Natural killer cell treated with Interleukin-12 subunit alpha and Interleukin-12 subunit beta and Interleukin-15 and Interleukin-18, amount 100 ng/mL, for 72 hours (primary cell): ENCODE measurements around the gene PIP5K1B. TPM values are rescaled to one million over a fixed set of nuclear protein-coding genes. Genes with fewer than 3 reads are reported as not detected.
A peak's percentile ranks its signal among the peaks of the same experiment; 100 is the strongest.

ENCODE experiments used
- ATAC-seq, 2 donors: fragments of 150-1000 bp; cut with Tn5 transposase in 1 of 2; sonication (Bioruptor Pico), chemical (Tn5 transposase) in 1 of 2; 2 replicates each; pipeline ENCODE4 v1.10.0; 2021
- DNase-seq: peaks from one replicate; pipeline ENCODE4 v3.0.0; 2022; ENCODE audit warnings: low spot score
- H3K27ac Mint-ChIP-seq, 2 donors: 1 replicate in 1 of 2; 2 replicates in 1 of 2; pipeline ENCODE4 v1.8.0; 2022; ENCODE audit warnings: mixed read lengths in 2 of 2, mild to moderate bottlenecking in 1 of 2, moderate library complexity in 1 of 2
- H3K27me3 Mint-ChIP-seq, 2 donors: 1 replicate in 1 of 2; 2 replicates in 1 of 2; pipeline ENCODE4 v1.8.0; 2022; ENCODE audit warnings: mixed read lengths in 2 of 2
- H3K36me3 Mint-ChIP-seq: one replicate; pipeline ENCODE4 v1.8.0; 2022; ENCODE audit warnings: mixed read lengths
- H3K4me1 Mint-ChIP-seq, 2 donors: 1 replicate in 1 of 2; 2 replicates in 1 of 2; pipeline ENCODE4 v1.8.0; 2022; ENCODE audit warnings: low read depth in 2 of 2, mixed read lengths in 2 of 2, mild to moderate bottlenecking in 1 of 2
- H3K4me3 Mint-ChIP-seq: one replicate; pipeline ENCODE4 v1.8.0; 2022; ENCODE audit warnings: mixed read lengths
- H3K9me3 Mint-ChIP-seq: 2 replicates; pipeline ENCODE4 v1.8.0; 2022; ENCODE audit warnings: mixed read lengths
- total RNA-seq, 2 donors: library from RNA; stranded (reverse); gene quantifications; one replicate each; pipeline ENCODE4 v1.2.3, GENCODE V29; 2022

PIP5K1B gene, protein sequence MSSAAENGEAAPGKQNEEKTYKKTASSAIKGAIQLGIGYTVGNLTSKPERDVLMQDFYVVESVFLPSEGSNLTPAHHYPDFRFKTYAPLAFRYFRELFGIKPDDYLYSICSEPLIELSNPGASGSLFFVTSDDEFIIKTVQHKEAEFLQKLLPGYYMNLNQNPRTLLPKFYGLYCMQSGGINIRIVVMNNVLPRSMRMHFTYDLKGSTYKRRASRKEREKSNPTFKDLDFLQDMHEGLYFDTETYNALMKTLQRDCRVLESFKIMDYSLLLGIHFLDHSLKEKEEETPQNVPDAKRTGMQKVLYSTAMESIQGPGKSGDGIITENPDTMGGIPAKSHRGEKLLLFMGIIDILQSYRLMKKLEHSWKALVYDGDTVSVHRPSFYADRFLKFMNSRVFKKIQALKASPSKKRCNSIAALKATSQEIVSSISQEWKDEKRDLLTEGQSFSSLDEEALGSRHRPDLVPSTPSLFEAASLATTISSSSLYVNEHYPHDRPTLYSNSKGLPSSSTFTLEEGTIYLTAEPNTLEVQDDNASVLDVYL
- under 1 TPM; 0.24 to 0.73 TPM for total RNA-seq

DNA sequence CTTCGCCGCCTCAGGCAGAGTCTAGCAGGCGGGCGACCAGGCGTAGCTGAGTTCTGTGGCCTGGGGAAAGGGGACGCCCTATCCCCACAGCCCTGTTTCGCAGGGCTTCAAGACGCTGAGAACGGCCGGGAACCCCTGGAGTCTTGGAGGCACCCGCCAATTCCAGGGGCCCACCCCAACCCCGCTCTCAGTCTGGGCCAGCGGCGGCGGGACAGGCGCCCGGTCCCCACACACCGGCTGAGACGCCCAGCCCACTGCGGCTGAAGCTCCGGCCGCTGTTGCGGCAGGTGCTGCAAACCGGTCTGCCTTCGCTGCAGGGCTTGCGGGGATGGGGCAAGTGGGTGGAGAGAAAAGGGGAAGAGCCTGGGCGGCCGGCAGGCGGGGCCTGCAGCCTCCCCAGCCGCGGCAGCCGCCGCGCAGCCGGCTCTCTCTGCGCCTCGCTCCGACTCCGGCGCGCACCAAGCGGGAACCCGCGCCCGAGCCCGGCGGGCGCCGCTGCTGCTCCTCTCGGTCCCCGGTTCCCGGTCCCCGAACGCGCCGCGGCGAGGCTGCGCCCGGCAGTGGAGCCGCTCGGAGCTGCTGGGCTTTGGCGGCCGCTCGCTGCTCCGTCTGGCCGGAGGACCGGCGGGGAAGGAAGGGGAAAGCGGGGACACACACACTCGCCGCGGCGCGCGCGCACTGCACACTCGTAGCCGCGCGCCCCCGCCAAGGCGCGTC lies at the start of gene PIP5K1B:
Gene PIP5K1B, plus strand, starts transcription at position 427 of the 717 bp plus-strand sequence. CDS start 117,375 bp downstream, outside the sequence.
- Mint-ChIP-seq H3K27ac (no peak within 1 kb of the TSS), H3K9me3 (no peaks in the 10 kb centered on the region), H3K27me3 (peaks cover 50 to 61% of the 10 kb centered on the region in 2 donors), H3K36me3 (no peaks in the 10 kb centered on the region), H3K4me1 (peaks cover 11% of the 10 kb centered on the region in 2 donors), H3K4me3 (peak within 1 kb of the TSS; percentile 74)
- no peak for DNase-seq
- ATAC-seq, result peak; percentile 87

DNA sequence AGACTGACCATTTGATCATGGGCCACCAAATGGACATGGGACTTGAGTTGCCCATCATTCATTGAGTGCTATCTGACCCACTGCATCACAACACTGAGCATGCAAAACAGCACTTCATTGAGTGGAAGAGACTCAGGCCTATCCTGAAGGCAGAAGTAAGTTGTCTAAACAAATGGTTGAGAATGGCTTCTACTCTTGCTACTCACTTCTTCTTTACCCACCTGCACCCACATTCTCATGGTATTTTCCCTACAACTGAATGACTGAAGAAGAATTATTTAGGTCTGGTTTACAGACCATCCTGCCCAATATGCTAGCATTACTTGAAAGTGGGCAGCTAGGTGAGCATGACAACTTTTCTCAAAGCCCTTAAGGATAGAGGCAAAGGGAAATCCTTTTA lies 41.0 kb upstream of the PIP5K1B start:
- H3K36me3 Mint-ChIP-seq, result no peaks in the 10 kb centered on the region
- H3K27ac Mint-ChIP-seq, result no peak overlapping the region
- no peaks in the 10 kb centered on the region for H3K9me3 Mint-ChIP-seq
- no peak overlapping the region for H3K4me3 Mint-ChIP-seq
- H3K4me1 Mint-ChIP-seq, result no peaks in the 10 kb centered on the region
- no peak for DNase-seq
- no peak for ATAC-seq
- H3K27me3 Mint-ChIP-seq, result peaks cover 9 to 17% of the 10 kb centered on the region in 2 donors

DNA sequence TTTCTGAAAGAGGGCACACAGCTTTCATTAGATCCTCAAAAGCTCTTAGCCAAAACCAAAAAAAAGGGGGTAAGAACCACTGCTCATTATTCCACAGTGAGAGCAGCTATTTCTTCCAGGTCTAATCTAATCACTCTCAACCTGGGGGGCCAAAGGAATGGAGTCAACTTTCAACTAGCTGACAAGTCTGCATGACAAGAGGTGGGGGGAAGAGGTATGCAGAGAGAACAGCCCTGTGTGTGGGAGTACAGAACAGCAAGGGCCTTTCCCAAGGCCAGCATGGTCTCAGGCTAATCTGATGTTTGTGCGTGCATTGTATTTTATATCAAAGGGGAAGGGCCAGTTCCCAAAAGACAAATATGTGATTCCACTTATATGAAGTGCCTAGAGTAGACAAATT lies 36.9 kb upstream of the PIP5K1B start:
- peaks cover 8 to 9% of the 10 kb centered on the region in 2 donors for H3K27me3 Mint-ChIP-seq
- no peaks in the 10 kb centered on the region for H3K9me3 Mint-ChIP-seq
- DNase-seq, result no peak
- no peaks in the 10 kb centered on the region for H3K4me1 Mint-ChIP-seq
- H3K27ac Mint-ChIP-seq, result no peak overlapping the region
- H3K36me3 Mint-ChIP-seq, result no peaks in the 10 kb centered on the region
- H3K4me3 Mint-ChIP-seq, result no peak overlapping the region
- no peak for ATAC-seq

DNA sequence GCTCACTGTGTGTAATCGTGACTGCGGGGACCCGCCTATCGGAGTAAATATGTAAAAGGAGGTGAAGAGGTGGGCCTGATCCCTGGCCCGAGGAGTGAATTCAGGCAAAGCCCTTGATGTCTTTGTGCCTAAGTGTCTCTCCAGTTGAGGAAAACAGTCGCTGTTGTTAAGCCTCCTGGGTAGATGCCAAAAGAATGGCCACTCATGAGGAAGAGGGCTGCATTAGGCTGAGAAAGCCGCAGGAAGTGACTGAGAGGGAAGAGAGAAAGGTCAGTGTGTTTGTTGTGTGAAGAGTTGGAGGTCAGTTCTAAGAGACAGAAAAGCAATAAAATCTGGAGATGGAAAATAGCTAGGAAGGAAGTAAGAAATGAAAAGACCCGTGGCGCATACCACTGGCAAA lies 35.8 kb upstream of the PIP5K1B start:
- ATAC-seq, result no peak
- no peak for DNase-seq
- H3K27me3 Mint-ChIP-seq, result peaks cover 13 to 14% of the 10 kb centered on the region in 2 donors
- H3K9me3 Mint-ChIP-seq, result no peaks in the 10 kb centered on the region
- no peak overlapping the region for H3K4me3 Mint-ChIP-seq
- no peaks in the 10 kb centered on the region for H3K4me1 Mint-ChIP-seq
- H3K27ac Mint-ChIP-seq, result no peak overlapping the region
- no peaks in the 10 kb centered on the region for H3K36me3 Mint-ChIP-seq

DNA sequence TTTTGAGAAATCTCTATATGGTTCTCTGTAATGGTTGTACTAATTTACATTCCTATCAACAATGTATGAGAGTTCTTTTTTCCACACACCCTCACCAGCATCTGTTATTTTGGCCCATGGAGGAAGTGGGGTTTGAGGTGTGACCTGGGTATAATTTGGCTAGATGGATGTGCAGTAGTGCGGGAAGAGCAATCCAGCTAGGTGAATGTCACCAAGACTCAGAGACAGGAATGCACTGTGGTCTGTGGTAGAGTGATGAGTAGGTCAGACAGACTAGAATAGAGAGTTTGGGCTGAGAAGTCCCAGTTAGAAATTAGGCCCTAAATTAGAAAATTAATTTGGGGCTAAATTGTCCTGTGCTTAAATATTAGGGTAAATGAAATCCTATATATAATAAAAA lies 32.8 kb upstream of the PIP5K1B start:
- Mint-ChIP-seq H3K9me3 (no peaks in the 10 kb centered on the region), H3K4me1 (no peaks in the 10 kb centered on the region), H3K27me3 (peaks cover 16 to 34% of the 10 kb centered on the region in 2 donors), H3K36me3 (no peaks in the 10 kb centered on the region), H3K4me3 (no peak overlapping the region), H3K27ac (no peak overlapping the region)
- DNase-seq (no peak), ATAC-seq (no peak)

DNA sequence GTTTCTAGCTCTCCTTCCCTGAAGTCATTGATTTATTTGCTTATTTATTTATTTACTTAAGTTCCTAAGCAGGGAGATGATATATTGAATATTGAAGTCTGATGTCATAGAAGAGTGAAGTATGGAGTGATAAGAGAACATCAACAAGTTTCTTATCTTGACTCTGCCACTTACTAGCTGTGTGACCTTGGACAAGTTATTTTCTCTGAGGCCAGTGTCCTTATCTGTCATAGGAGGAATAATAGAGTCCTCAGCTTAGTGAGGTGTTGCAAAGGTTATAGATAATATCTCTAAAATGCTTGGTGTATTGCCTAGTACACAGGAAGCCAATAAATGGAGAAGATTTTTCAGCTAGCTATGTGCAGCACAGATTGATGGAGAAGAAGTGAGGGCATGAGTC lies 32.4 kb upstream of the PIP5K1B start:
- H3K4me1 Mint-ChIP-seq, result no peaks in the 10 kb centered on the region

DNA sequence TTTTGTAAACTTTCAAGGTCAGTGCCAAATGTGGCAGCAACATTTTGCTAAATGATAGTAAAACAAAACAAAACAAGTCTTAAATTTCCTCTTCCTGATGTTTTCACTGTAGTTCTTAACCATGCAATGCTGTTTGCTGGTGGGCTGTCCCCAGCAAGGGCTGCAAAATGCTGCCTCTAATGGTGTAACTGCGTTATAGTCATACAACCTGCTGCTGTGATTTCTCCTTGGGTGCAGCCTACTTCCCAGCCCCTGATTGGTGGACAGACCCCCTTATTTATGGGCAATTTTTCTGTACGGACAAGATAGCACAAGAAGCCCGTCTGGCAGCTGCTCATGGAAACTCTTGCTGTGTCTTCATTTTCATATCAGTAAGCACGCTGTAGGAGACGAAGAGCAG lies 26.6 kb upstream of the PIP5K1B start:
- no peaks in the 10 kb centered on the region for H3K4me1 Mint-ChIP-seq
- no peaks in the 10 kb centered on the region for H3K9me3 Mint-ChIP-seq
- DNase-seq (no peak), ATAC-seq (no peak)
- H3K27ac Mint-ChIP-seq, result no peak overlapping the region
- no peak overlapping the region for H3K4me3 Mint-ChIP-seq
- H3K27me3 Mint-ChIP-seq, result peaks cover 13 to 28% of the 10 kb centered on the region in 2 donors
- no peaks in the 10 kb centered on the region for H3K36me3 Mint-ChIP-seq

More for the DNA sequence above, 32.4 kb upstream of the PIP5K1B start:
- no peaks in the 10 kb centered on the region for H3K36me3 Mint-ChIP-seq
- H3K27me3 Mint-ChIP-seq, result peaks cover 16 to 34% of the 10 kb centered on the region in 2 donors
- no peak overlapping the region for H3K4me3 Mint-ChIP-seq
- no peak for ATAC-seq
- H3K27ac Mint-ChIP-seq, result no peak overlapping the region
- no peak for DNase-seq
- H3K9me3 Mint-ChIP-seq, result no peaks in the 10 kb centered on the region

DNA sequence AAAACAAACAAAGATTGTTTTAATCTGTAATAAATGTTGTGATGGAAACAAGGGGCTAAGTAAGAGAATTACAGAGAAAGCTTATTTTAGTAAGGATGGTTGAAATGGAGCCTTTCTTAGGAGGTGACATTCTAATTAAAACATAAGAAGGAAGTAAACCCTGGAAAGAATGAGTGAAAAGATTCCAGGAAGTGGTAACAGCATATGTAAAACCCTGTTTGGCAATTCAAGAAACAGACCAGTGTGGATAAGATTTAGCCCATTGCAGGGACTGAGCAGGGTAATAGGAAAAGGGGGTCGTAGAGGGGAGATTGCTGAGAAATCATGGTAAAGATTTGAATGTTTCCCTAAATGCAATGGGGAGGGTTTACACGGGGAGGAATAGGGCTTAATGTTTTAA lies 21.6 kb upstream of the PIP5K1B start:
- no peaks in the 10 kb centered on the region for H3K36me3 Mint-ChIP-seq
- no peak overlapping the region for H3K27ac Mint-ChIP-seq
- no peak for DNase-seq
- no peak overlapping the region for H3K4me3 Mint-ChIP-seq
- no peaks in the 10 kb centered on the region for H3K9me3 Mint-ChIP-seq
- no peaks in the 10 kb centered on the region for H3K4me1 Mint-ChIP-seq
- ATAC-seq, result no peak
- H3K27me3 Mint-ChIP-seq, result peaks cover 17 to 25% of the 10 kb centered on the region in 2 donors

DNA sequence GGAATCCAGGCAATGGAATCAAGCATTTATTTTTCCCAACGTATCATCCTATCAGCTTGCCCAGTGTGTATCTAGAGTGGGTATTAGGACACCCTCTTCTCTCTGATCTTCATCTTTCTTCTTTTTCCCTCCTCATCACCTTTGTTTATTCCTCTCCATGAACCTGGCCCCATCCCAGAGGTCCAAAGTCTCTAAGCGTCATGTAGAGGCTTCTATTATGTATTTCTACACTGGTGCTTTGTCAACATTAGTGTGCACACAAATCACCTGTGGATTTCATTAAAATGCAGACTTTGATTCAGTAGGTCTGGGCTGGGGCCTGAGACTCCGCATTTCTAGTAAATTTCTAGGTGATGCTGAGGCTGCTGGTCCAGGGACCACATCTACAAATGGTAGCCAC lies 19.8 kb upstream of the PIP5K1B start:
- H3K27ac Mint-ChIP-seq, result no peak overlapping the region
- no peaks in the 10 kb centered on the region for H3K4me1 Mint-ChIP-seq
- no peak for DNase-seq
- ATAC-seq, result no peak
- H3K4me3 Mint-ChIP-seq, result no peak overlapping the region
- no peaks in the 10 kb centered on the region for H3K9me3 Mint-ChIP-seq
- peaks cover 15 to 41% of the 10 kb centered on the region in 2 donors for H3K27me3 Mint-ChIP-seq
- H3K36me3 Mint-ChIP-seq, result no peaks in the 10 kb centered on the region

DNA sequence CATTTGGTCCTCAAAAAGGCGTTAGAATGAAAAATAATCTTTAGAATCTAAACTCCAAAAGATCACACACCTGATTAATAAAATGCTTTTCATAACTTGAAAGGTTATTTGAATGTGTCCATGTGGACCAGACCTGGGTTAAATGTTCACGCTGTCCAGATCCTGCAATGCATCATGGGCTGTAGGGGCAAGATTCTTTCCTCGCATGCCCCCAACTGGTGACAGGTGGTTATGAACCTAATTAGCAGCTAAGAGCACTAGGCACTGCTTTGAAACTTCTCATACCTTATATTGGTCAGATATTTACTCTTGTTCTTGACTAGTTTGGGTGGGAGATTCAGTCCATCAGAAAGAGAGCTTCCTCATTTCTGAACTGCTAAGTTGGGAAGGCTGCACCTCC lies 19.3 kb upstream of the PIP5K1B start:
- ATAC-seq (peak in 1 of 2 donors; percentile 52), DNase-seq (no peak)
- Mint-ChIP-seq H3K36me3 (no peaks in the 10 kb centered on the region), H3K4me3 (no peak overlapping the region), H3K27ac (no peak overlapping the region), H3K4me1 (no peaks in the 10 kb centered on the region), H3K9me3 (no peaks in the 10 kb centered on the region), H3K27me3 (peaks cover 15 to 41% of the 10 kb centered on the region in 2 donors)

DNA sequence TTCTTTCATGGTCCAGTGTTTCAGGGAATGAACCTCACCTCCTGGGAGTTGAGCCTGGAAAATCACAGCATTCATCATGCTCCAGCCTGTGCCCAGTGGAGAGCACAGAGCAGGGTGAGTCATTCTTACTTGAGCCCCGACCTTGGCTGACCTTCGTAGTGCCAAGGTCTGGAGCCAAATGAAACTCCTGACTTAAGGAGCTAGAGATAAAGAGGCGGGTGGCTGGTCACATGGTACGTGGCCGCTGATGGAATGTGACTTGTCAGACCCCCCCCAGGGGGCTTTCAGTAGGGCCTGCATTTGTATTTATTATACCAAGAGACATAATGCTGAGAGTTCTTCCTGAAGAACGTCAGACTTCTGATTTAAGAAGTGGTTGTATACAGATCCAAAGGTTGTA lies 15.0 kb upstream of the PIP5K1B start:
- Mint-ChIP-seq H3K27me3 (peaks cover 18 to 54% of the 10 kb centered on the region in 2 donors), H3K27ac (no peak overlapping the region), H3K9me3 (no peaks in the 10 kb centered on the region), H3K4me1 (no peaks in the 10 kb centered on the region), H3K4me3 (no peak overlapping the region), H3K36me3 (no peaks in the 10 kb centered on the region)
- no peak for DNase-seq
- ATAC-seq, result no peak

DNA sequence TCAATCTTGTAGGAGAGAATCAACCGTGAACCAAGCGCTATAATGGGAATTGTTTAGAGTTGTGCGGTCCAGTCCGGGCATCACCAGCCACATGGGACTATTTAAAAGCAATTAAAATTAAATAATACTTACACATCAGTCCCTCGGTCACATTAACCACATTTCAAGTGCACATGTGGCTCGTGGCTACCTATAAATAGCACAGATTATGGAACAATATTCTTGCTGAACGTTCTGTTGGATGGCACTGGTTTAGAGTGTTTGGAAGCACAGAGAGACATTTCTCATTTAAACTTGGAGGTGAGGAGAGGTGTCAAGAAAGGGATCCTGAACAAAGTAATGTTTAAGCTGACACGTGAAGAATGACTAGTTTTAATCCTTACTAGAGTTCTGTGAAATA lies 12.5 kb upstream of the PIP5K1B start:
- H3K27me3 Mint-ChIP-seq, result peaks cover 16 to 61% of the 10 kb centered on the region in 2 donors
- H3K4me3 Mint-ChIP-seq, result no peak overlapping the region
- DNase-seq, result no peak
- H3K4me1 Mint-ChIP-seq, result no peaks in the 10 kb centered on the region
- no peaks in the 10 kb centered on the region for H3K36me3 Mint-ChIP-seq
- no peak for ATAC-seq
- H3K9me3 Mint-ChIP-seq, result no peaks in the 10 kb centered on the region
- no peak overlapping the region for H3K27ac Mint-ChIP-seq

DNA sequence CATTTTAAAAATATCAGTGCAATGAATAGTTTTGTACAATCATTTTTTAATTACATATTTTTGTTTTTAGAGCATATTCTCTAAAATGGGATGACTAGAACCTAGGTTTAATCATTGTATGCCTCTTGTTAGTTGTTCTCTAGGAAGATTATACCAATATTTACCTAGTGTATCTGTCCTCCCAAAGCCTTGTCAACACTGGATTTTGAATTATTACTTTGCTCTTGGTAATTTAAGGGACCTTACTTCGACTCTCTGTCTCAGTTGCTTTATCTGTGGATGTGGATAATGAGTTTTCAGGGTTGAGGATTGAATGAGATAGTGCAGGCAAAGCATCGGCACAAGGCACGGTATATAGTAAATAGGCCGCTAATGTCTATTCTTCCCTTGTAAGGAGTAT lies 10.9 kb upstream of the PIP5K1B start:
- Mint-ChIP-seq H3K4me3 (no peak overlapping the region), H3K27ac (no peak overlapping the region), H3K9me3 (no peaks in the 10 kb centered on the region), H3K4me1 (no peaks in the 10 kb centered on the region), H3K36me3 (no peaks in the 10 kb centered on the region), H3K27me3 (peaks cover 21 to 69% of the 10 kb centered on the region in 2 donors)
- DNase-seq (no peak), ATAC-seq (no peak)

DNA sequence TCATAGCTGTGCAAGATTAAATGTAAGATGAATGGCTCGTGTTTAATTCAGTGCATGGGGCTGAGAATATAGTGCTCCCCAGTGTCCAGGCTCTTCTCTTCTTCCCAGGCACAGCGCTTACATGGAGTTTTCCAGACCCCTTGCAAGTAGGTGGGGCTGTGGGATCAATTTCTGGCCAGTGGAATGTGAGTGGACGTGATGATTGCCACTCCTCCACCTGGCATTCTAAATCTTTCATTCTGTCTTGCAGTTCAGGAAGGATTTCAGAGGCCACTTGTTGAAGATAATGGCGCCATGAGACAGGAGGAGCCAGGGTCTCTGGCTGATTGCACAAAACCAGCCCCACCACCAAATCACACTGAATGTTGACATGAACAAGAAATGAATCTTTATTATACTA lies 7.2 kb upstream of the PIP5K1B start:
- DNase-seq (no peak), ATAC-seq (no peak)
- no peak overlapping the region for H3K4me3 Mint-ChIP-seq
- no peaks in the 10 kb centered on the region for H3K36me3 Mint-ChIP-seq
- H3K9me3 Mint-ChIP-seq, result no peaks in the 10 kb centered on the region
- H3K27ac Mint-ChIP-seq, result no peak overlapping the region
- H3K27me3 Mint-ChIP-seq, result peaks cover 32 to 79% of the 10 kb centered on the region in 2 donors
- no peaks in the 10 kb centered on the region for H3K4me1 Mint-ChIP-seq
